ENCODE results near the gene LENEP.

LENEP gene

DNA sequence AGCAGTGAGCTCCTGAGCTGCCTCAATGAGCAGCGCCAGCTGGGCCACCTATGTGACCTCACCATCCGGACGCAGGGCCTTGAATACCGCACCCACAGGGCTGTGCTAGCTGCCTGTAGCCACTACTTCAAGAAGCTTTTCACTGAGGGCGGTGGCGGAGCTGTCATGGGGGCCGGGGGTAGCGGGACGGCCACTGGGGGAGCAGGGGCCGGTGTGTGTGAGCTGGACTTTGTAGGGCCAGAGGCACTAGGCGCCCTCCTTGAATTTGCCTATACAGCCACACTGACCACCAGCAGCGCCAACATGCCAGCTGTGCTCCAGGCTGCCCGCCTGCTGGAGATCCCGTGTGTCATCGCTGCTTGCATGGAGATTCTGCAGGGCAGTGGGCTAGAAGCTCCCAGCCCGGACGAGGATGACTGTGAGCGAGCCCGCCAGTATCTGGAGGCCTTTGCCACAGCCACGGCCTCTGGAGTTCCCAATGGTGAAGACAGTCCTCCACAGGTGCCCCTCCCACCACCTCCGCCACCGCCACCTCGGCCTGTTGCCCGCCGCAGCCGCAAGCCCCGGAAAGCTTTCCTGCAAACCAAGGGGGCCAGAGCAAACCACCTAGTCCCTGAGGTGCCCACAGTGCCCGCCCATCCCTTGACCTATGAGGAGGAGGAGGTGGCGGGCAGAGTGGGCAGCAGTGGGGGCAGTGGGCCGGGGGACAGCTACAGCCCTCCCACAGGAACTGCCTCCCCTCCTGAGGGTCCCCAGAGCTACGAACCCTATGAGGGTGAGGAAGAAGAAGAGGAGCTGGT is 21.5 kb downstream of the LENEP start:
- H3K27me3 Mint-ChIP-seq = no peaks in the 10 kb centered on the region
- H3K4me1 Mint-ChIP-seq = peaks cover 71% of the 10 kb centered on the region
- ATAC-seq = no peak
- H3K9me3 Mint-ChIP-seq = no peaks in the 10 kb centered on the region
- no peaks in the 10 kb centered on the region for H3K36me3 Mint-ChIP-seq (ENCODE audit: low read depth)
- no peak overlapping the region for H3K27ac Mint-ChIP-seq
- H3K4me3 Mint-ChIP-seq = no peak overlapping the region
- DNase-seq = no peak

DNA sequence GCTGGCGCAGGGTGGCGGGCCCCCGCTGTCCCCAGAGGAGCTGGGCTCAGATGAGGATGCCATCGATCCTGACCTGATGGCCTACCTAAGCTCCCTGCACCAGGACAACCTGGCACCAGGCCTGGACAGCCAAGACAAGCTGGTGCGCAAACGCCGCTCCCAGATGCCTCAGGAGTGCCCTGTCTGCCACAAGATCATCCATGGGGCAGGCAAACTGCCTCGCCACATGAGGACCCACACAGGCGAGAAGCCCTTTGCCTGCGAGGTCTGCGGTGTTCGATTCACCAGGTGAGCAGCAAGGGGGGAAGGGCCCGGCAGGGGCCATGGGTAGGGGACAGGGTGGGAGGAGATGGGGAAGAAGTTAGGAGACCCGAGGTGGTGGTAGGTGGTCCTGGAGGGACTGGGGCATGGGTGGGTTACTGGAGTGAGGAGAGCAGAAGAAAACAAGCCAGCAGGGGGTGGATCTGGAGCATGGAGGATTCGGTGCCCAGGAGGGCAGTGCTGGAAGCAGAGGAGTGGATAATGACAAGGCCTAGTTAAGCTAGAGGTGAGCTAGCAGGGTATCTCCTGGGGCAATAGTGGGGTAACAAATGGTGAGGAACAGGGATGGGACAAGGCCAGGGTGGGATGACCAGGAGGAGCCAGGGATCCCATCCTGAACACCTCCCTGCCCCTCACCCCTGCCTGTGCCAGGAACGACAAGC is 22.3 kb downstream of the LENEP start:
- Mint-ChIP-seq H3K4me3 (no peak overlapping the region), H3K27me3 (no peaks in the 10 kb centered on the region), H3K36me3 (ENCODE audit: low read depth) (no peaks in the 10 kb centered on the region), H3K27ac (no peak overlapping the region), H3K9me3 (no peaks in the 10 kb centered on the region), H3K4me1 (peaks cover 66% of the 10 kb centered on the region)
- no peak for DNase-seq
- ATAC-seq = no peak

DNA sequence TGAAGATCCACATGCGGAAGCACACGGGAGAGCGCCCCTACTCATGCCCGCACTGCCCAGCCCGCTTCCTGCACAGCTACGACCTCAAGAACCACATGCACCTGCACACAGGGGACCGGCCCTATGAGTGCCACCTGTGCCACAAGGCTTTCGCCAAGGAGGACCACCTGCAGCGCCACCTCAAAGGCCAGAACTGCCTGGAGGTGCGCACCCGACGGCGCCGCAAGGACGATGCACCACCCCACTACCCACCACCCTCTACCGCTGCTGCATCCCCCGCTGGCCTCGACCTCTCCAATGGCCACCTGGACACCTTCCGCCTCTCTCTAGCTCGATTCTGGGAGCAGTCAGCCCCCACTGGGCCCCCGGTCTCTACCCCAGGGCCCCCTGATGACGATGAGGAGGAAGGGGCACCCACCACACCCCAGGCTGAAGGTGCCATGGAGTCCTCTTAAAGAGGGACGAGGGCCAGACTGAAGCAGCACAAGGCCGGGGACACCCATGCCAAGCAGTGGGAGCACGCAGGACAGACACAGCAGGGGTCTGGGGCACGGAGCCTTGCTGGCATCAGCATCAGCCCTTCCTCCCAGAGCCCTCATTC is 22.9 kb downstream of the LENEP start:
- no peaks in the 10 kb centered on the region for H3K36me3 Mint-ChIP-seq (ENCODE audit: low read depth)
- H3K27ac Mint-ChIP-seq = no peak overlapping the region
- H3K4me1 Mint-ChIP-seq = peaks cover 60% of the 10 kb centered on the region
- no peak for ATAC-seq
- H3K27me3 Mint-ChIP-seq = no peaks in the 10 kb centered on the region
- no peaks in the 10 kb centered on the region for H3K9me3 Mint-ChIP-seq
- H3K4me3 Mint-ChIP-seq = no peak overlapping the region
- no peak for DNase-seq

DNA sequence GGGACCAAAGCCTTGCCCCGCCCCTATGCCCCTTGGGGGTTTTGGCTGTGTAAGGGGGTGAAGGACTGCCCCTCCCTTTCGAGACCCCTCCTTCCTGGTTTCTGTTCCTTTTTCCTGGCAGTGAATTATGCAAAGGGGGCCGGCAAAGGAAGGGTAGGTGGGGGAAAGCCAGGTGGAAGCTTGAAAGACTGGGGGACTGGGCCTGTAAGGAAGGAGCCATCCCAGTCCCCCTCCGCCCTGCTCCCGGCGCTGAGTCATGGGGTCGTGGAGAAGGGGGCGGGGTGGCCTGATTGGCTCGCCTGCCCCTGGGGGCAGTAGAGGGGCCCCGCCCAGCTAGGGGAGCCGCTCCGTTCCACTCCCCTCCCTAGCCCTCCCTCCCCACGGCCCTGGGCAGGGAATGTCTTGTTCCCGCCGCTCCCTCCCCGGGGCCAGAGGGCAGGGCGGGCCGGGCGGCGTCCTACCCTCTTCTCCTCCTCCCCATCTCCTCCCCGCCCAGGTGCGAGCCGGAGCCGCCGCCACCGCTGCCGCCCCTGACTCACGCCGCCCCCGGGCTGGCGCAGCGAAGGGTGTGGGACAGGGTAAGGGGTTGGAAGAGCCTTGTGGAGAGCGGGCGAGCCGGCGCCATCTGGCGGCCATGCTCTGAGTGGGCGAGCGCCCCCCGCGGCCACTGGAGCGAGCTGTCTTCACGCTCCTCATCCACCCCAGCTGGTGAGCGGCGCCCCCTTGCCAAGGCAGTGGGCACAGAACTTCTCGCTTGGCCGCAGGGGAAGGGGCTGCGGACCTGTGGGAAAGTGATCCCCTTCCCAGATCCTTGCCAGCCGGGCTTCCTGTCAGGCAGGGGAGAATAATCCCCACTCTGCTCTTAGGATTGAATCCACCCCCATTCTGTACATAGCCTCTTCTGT is 23.9 kb downstream of the LENEP start:
- H3K36me3 Mint-ChIP-seq (ENCODE audit: low read depth) = no peaks in the 10 kb centered on the region
- H3K27me3 Mint-ChIP-seq = no peaks in the 10 kb centered on the region
- no peaks in the 10 kb centered on the region for H3K9me3 Mint-ChIP-seq
- peak; percentile 95 for ATAC-seq
- peak; percentile 92 for DNase-seq
- H3K27ac Mint-ChIP-seq = peak overlapping the region; percentile 54
- H3K4me1 Mint-ChIP-seq = peaks cover 56% of the 10 kb centered on the region
- peak overlapping the region; percentile 59 for H3K4me3 Mint-ChIP-seq

DNA sequence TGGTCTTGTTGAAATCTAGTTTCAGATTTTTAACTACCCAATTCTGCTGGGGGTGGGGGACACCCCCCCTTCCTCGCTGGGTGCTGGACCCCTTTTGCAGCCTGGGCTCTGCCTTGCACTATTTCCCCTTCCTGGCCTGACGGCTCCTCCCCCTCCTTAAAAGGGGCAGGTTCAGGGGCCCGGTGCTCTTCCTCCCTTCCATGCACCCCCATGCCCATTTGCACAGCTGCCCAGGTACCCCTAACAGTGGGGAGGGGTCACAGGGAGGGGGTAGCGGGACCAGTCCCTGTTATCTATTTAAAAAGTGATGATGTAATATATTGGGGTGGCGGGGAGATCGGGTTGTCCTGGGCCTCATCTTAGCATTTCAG is 24.5 kb downstream of the LENEP start:
- Mint-ChIP-seq H3K27ac (peak overlapping the region; percentile 54), H3K9me3 (no peaks in the 10 kb centered on the region), H3K4me3 (peak overlapping the region; percentile 59), H3K27me3 (no peaks in the 10 kb centered on the region), H3K36me3 (ENCODE audit: low read depth) (no peaks in the 10 kb centered on the region), H3K4me1 (peaks cover 50% of the 10 kb centered on the region)
- DNase-seq (no peak), ATAC-seq (no peak)

DNA sequence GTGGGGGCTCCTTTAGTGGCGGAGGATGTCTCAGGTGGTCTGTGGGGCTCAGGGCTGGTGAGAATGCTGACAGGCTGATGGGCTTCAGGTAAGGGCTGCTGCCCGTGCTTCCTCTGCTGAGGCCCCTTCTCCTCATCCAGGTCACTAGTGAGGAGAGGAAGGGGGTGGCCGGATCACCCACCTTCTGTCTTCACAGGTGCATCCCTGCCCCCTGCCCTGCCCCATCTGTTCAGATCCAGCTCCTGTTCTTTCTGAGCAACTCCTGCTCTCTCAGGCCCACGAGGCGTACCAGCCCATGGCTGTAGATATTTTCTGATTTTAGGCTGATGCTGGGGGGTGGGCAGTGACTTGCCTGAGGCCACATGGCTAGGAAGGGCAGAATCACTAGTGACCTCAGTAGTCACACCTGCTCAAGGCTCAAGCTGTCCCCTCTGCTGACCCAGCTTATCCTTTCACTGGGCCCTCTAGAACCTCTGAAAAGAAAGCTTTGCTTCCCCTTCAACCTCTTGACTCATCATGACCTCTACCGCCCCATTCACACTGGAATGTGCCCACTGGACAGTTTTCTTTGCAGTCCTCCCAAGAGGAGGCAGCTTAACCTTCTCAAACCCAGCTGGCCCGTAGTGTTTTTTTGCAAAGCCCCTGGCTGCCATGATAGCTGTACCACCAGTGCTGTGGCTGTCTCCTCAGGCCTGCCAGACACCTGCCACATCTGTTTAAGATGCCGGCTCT is 25.4 kb downstream of the LENEP start:
- no peak for ATAC-seq
- H3K4me1 Mint-ChIP-seq = peaks cover 43% of the 10 kb centered on the region
- DNase-seq = no peak
- H3K27ac Mint-ChIP-seq = no peak overlapping the region
- no peaks in the 10 kb centered on the region for H3K27me3 Mint-ChIP-seq
- H3K9me3 Mint-ChIP-seq = no peaks in the 10 kb centered on the region
- no peak overlapping the region for H3K4me3 Mint-ChIP-seq
- H3K36me3 Mint-ChIP-seq (ENCODE audit: low read depth) = no peaks in the 10 kb centered on the region

DNA sequence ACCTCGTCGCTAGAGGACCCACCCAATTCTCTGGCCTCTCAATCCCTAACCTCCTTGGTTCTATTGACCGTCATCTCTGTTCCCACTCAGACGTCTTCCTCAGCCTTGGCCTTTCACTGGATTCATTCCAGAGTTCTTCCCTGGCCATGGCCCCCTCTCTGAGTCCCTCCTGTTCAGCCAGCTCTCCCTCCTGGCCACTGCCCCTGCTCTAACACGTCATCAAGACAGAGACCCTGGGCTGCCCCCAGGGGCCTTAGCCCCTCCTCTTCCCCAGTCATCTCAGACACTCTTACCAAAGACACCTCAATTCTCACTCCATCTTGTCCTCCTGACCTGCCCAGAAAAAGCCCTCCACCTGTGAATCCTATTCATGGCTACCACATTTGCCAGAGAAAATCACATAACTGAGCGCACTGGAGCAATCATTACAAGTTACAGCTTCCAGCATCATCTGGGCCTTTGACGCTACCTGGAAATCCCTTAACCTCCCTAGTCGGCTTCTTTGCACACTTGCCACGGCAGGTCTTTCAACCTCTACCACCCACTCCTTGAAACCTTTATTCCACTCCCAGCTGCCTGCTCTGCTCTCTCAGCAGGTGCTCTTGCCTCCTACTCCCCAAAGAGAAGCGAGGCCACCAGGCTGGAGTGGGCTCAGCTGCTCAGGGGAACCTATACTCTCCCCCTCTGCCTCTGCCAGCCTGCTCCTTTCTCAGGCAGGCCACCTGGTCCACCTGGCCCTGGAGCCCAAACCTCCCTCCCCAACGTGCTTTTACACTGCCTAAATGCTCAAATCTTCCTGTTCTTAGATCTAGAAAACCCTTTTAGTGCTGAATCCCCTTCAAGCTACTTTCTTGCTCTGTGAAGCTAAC is 26.2 kb downstream of the LENEP start:
- no peak overlapping the region for H3K4me3 Mint-ChIP-seq
- peaks cover 37% of the 10 kb centered on the region for H3K4me1 Mint-ChIP-seq
- H3K9me3 Mint-ChIP-seq = no peaks in the 10 kb centered on the region
- ATAC-seq (no peak), DNase-seq (no peak)
- H3K27ac Mint-ChIP-seq = peak overlapping the region; percentile 9
- no peaks in the 10 kb centered on the region for H3K27me3 Mint-ChIP-seq
- no peaks in the 10 kb centered on the region for H3K36me3 Mint-ChIP-seq (ENCODE audit: low read depth)

DNA sequence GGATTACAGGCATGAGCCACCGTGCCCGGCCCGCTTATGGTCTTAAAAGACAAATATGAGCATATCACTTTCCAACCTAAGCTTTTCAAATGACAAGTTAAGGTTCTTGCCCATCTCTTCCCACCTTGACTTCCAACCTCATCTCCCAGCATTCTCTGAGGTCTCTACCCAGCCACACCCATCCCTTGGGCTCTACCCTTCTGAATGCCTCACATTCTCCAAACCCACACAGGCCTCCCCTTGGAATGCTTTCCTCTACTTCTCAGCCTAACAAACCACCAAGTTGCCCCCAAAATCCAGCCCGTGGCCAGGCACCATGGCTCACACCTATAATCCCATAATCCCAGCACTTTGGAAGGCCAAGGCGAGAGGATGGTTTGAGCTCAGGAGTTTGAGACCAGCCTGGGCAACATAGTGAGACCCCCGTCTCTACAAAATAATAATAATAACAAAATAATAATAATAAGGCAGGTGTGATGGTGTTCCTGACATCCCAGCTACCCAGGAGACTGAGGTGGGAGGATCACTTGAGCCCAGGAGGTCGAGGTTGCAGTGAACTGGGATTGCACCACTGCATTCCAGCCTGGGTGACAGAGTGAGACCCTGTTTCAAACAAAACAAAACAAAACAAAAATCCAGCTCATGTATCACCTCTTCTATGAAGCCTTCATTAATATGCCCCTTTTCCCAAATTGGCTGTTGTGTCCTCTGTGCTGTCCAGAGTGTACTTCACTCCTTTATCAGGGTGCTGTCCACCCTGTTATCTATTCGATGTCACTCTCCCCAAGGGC is 28.9 kb downstream of the LENEP start:
- H3K4me1 Mint-ChIP-seq = peaks cover 23% of the 10 kb centered on the region
- ATAC-seq (no peak), DNase-seq (no peak)
- no peak overlapping the region for H3K4me3 Mint-ChIP-seq
- H3K9me3 Mint-ChIP-seq = no peaks in the 10 kb centered on the region
- no peaks in the 10 kb centered on the region for H3K27me3 Mint-ChIP-seq
- H3K27ac Mint-ChIP-seq = no peak overlapping the region
- no peaks in the 10 kb centered on the region for H3K36me3 Mint-ChIP-seq (ENCODE audit: low read depth)

DNA sequence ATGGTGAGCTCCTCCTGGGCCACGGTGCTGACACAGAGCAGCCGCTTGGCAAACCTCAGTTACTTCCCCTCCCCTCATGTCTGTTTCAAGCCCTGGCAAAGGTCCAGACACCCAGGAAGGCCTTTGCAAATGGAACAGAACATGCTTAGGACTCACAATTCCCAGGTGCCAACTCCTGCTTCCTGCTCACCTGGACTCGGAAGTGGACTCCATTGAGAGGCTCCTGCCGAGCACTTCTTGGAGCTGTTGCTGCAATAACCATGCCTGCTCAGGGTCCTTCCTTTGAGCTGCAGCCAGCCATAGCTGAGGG is 29.5 kb downstream of the LENEP start:
- Mint-ChIP-seq H3K27me3 (no peaks in the 10 kb centered on the region), H3K27ac (no peak overlapping the region), H3K4me3 (no peak overlapping the region), H3K36me3 (ENCODE audit: low read depth) (no peaks in the 10 kb centered on the region), H3K4me1 (peaks cover 18% of the 10 kb centered on the region), H3K9me3 (no peaks in the 10 kb centered on the region)
- DNase-seq (no peak), ATAC-seq (no peak)

DNA sequence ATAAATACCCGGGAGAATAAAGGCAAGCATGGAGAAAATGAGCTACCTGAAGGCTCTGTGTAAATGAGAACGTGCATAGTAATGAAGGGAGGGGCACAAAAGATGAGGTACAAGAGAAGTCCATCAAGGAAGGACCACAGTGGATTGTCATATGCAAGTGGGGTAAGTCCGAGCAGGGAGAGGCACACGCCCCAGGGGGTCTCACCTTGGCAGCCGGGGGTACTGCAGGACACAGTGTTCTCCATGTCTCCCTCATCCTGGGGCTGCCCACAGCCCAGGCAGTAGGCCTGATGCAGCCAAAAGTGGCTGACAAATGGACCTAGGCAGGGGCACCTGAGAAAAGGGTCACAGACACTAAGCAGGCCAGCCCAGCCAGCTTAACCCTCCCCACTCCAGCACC is 30.2 kb downstream of the LENEP start:
- Mint-ChIP-seq H3K27me3 (no peaks in the 10 kb centered on the region), H3K9me3 (no peaks in the 10 kb centered on the region), H3K4me1 (peaks cover 13% of the 10 kb centered on the region), H3K36me3 (ENCODE audit: low read depth) (no peaks in the 10 kb centered on the region), H3K4me3 (no peak overlapping the region), H3K27ac (no peak overlapping the region)
- ATAC-seq (no peak), DNase-seq (no peak)

DNA sequence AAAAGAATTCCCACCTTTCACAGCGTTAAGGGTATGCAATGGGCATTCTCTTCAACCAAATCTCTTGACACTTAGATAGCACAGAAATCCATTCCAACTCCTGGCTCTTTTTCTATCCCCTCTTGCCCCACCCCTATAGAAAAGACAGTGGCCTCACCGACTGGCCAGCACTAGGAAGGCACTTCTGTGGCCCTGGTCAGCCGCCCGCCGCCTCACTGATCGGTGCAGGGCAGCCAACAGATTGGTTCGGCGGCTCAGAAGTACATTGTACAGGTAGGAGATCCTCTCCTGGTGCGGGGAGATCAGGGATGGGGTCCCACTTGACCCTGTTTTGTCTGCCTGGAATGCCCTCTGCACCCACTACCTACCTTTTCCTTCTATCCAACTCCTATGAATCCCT is 30.9 kb downstream of the LENEP start:
- Mint-ChIP-seq H3K4me1 (peaks cover 8% of the 10 kb centered on the region), H3K4me3 (no peak overlapping the region), H3K27me3 (no peaks in the 10 kb centered on the region), H3K27ac (no peak overlapping the region), H3K9me3 (no peaks in the 10 kb centered on the region), H3K36me3 (ENCODE audit: low read depth) (no peaks in the 10 kb centered on the region)
- ATAC-seq (no peak), DNase-seq (no peak)

DNA sequence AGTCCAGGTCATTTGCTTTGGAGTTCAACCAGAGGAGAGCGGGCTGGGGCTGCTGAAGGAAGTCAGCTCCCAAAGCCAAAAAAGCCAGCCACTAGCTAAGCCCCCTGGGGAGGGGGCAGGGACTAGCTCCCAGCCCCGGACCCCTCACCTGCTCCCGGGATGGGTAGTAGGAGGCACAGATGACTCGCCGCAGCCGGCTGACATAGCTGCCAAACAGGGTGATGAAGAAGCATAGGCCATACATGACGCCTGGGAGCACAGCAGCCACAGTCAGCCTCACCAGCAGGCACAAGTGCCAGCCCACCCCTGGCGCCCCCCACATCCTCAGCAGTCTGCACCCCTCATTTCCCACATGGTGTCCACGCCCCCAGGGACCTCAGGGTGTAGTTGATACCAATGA is 32.8 kb downstream of the LENEP start:
- no peaks in the 10 kb centered on the region for H3K4me1 Mint-ChIP-seq
- ATAC-seq = no peak

DNA sequence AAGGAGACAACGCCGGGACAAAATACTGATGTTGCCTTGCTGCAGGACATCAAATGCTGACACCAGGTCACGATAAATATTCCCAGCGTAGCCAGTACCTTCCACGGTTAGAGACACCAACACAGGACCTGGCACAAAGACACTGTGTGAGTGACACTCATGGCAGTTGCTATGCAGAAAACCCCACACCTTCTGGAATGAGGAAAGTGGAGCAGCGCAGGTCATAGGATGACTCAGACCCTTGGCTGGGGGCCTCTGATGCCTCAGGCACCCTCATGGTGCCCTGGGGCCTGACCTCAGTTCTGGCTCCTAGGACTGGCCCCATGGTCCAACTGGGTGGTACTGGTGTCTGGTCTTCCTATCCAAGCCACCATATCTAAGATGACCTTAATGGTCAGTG is 33.2 kb downstream of the LENEP start:
- H3K9me3 Mint-ChIP-seq = no peaks in the 10 kb centered on the region
- no peak overlapping the region for H3K27ac Mint-ChIP-seq
- H3K4me3 Mint-ChIP-seq = no peak overlapping the region
- ATAC-seq = peak; percentile 34
- no peaks in the 10 kb centered on the region for H3K4me1 Mint-ChIP-seq
- no peak for DNase-seq
- no peaks in the 10 kb centered on the region for H3K27me3 Mint-ChIP-seq
- H3K36me3 Mint-ChIP-seq (ENCODE audit: low read depth) = no peaks in the 10 kb centered on the region

More for the DNA sequence above, 32.8 kb downstream of the LENEP start:
- Mint-ChIP-seq H3K27me3 (no peaks in the 10 kb centered on the region), H3K36me3 (ENCODE audit: low read depth) (no peaks in the 10 kb centered on the region), H3K27ac (no peak overlapping the region), H3K9me3 (no peaks in the 10 kb centered on the region), H3K4me3 (no peak overlapping the region)
- DNase-seq = no peak
